Panc1 (cell line): ENCODE measurements around the gene ZMYM5.

Source experiments
- CTCF ChIP-seq: fragments of 450-650 bp; IDR thresholded peaks from 2 replicates; pipeline ENCODE4 v1.5.1; 2017; ENCODE audit warnings: mild to moderate bottlenecking
- POLR2AphosphoS5 ChIP-seq: IDR thresholded peaks from 2 replicates; pipeline ENCODE4 v1.6.1; 2012; ENCODE audit warnings: mild to moderate bottlenecking, low read depth, low read length, moderate library complexity
- REST ChIP-seq, 2 experiments: IDR thresholded peaks; 2 replicates each; pipeline ENCODE4 v1.6.1; 2011 to 2012; ENCODE audit warnings: low read depth in 2 of 2, control low read depth in 1 of 2, low read length in 1 of 2, mild to moderate bottlenecking in 1 of 2, moderate library complexity in 1 of 2; ENCODE audit not compliant: insufficient read depth in 1 of 2
- SIN3A ChIP-seq: IDR thresholded peaks from 2 replicates; pipeline ENCODE4 v1.6.1; 2012; ENCODE audit warnings: low read depth, mild to moderate bottlenecking, low read length, moderate library complexity, borderline replicate concordance; ENCODE audit not compliant: insufficient read depth

GRCh38 chr13:19805765-19806164 lies 57.7 kb downstream of the ZMYM5 start:
- TF ChIP-seq CTCF, result no peak
- TF ChIP-seq POLR2AphosphoS5, result no peak
- no peak for TF ChIP-seq REST (IDR thresholded peaks at IDR 0.05; ENCODE audit: insufficient read depth in 1 of 2, low read depth in 2 of 2, low read length in 1 of 2)
- no peak for TF ChIP-seq SIN3A
